Measurements from ENCODE around the gene APLP2.

Gene APLP2

GRCh38 chr11:130109386-130109785 is 39.7 kb downstream of the APLP2 start:
- H3K4me3 ChIP-seq (ENCODE audit: low read depth, low read length), result no peak overlapping the region
- no peak for TF ChIP-seq MYC (IDR thresholded peaks at IDR 0.05; ENCODE audit: low read depth, low read length)
- TF ChIP-seq, protein P1, sequence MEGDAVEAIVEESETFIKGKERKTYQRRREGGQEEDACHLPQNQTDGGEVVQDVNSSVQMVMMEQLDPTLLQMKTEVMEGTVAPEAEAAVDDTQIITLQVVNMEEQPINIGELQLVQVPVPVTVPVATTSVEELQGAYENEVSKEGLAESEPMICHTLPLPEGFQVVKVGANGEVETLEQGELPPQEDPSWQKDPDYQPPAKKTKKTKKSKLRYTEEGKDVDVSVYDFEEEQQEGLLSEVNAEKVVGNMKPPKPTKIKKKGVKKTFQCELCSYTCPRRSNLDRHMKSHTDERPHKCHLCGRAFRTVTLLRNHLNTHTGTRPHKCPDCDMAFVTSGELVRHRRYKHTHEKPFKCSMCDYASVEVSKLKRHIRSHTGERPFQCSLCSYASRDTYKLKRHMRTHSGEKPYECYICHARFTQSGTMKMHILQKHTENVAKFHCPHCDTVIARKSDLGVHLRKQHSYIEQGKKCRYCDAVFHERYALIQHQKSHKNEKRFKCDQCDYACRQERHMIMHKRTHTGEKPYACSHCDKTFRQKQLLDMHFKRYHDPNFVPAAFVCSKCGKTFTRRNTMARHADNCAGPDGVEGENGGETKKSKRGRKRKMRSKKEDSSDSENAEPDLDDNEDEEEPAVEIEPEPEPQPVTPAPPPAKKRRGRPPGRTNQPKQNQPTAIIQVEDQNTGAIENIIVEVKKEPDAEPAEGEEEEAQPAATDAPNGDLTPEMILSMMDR (IDR thresholded peaks at IDR 0.05; ENCODE audit: low read depth, low read length), result no peak
- no peak for TF ChIP-seq POLR2A (IDR thresholded peaks at IDR 0.05; ENCODE audit: extremely low read depth, insufficient read length)
- TF ChIP-seq, protein P2, sequence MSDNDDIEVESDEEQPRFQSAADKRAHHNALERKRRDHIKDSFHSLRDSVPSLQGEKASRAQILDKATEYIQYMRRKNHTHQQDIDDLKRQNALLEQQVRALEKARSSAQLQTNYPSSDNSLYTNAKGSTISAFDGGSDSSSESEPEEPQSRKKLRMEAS (IDR thresholded peaks at IDR 0.05; ENCODE audit: low read depth, low read length), result no peak
- no peak for DNase-seq (ENCODE audit: low read depth)

- no peak for DNase-seq (ENCODE audit: low read depth)
- TF ChIP-seq MYC (IDR thresholded peaks at IDR 0.05; ENCODE audit: low read depth, low read length) (no peak), POLR2A (IDR thresholded peaks at IDR 0.05; ENCODE audit: extremely low read depth, insufficient read length) (no peak)
- TF ChIP-seq, protein P1 (IDR thresholded peaks at IDR 0.05; ENCODE audit: low read depth, low read length), result no peak
- TF ChIP-seq, protein P2 (IDR thresholded peaks at IDR 0.05; ENCODE audit: low read depth, low read length), result no peak
These were observed 40.8 kb downstream of the APLP2 start for GRCh38 chr11:130110339-130111108.

DNA sequence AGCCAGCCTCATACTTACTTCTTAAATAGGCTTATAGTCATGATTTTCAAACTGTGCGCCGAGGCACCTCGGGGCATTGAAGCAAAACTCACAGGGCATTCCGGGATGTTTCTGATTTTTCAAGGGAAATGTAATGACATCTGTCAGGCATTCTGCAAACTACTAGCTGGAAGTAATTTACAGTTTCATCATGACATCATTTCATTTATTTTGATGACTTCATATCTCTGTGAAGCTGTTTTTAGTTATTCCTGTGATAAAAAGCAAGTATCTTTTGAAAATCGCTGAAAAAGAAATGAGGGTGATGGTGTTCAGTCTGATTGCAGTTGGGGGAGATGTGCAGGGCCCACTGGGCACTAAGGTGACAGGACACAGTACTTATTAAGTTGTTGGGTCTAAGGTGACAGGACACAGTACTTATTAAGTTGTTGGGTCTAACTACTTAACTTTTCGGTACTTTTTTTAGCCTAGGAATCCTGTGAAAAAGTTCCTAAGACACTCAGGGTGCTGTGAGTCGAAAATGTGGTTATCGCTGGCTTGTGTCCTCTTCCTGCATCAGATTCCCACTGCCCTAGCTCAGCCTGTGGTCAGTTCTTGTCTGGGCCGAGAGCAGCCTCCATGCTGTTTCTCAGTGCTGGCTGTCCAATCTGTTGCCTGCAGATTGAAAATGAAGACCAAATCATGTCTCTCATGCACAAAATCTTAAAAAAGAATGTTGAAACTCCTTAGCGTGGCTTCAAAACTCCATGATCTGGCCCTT is 42.6 kb downstream of the APLP2 start:
- DNase-seq (ENCODE audit: low read depth), result no peak
- no peak overlapping the region for H3K4me3 ChIP-seq (ENCODE audit: low read depth, low read length)
- TF ChIP-seq, protein P1 (IDR thresholded peaks at IDR 0.05; ENCODE audit: low read depth, low read length), result no peak
- TF ChIP-seq POLR2A (IDR thresholded peaks at IDR 0.05; ENCODE audit: extremely low read depth, insufficient read length) (no peak), MYC (IDR thresholded peaks at IDR 0.05; ENCODE audit: low read depth, low read length) (no peak)
- TF ChIP-seq, protein P2 (IDR thresholded peaks at IDR 0.05; ENCODE audit: low read depth, low read length), result no peak

More at GRCh38 chr11:130110339-130111108, 40.8 kb downstream of the APLP2 start:
- H3K4me3 ChIP-seq (ENCODE audit: low read depth, low read length), result no peak overlapping the region

DNA sequence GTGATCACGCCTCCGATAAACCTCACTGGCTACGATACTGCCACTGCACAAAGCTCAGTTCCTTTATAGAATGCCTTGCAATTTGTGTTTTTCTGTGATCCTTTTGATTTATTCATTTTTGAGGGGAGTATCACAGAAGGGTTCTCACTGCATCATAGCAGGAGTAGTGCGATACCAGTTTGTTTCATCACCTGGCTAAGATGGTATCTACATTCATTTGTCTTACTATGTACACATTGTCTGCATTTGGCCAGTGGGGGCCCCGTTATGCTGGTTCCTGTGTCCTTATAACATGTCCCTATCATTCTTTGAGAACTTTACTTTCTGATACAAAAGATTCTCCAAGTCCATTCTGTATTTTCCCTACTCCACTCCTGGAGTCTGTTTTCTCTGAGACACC is 44.6 kb downstream of the APLP2 start:
- no peak for DNase-seq (ENCODE audit: low read depth)
- TF ChIP-seq MYC (IDR thresholded peaks at IDR 0.05; ENCODE audit: low read depth, low read length), result no peak
- TF ChIP-seq, protein P2 (IDR thresholded peaks at IDR 0.05; ENCODE audit: low read depth, low read length), result no peak
- no peak for TF ChIP-seq POLR2A (IDR thresholded peaks at IDR 0.05; ENCODE audit: extremely low read depth, insufficient read length)
- TF ChIP-seq, protein P1 (IDR thresholded peaks at IDR 0.05; ENCODE audit: low read depth, low read length), result no peak
- no peak overlapping the region for H3K4me3 ChIP-seq (ENCODE audit: low read depth, low read length)

DNA sequence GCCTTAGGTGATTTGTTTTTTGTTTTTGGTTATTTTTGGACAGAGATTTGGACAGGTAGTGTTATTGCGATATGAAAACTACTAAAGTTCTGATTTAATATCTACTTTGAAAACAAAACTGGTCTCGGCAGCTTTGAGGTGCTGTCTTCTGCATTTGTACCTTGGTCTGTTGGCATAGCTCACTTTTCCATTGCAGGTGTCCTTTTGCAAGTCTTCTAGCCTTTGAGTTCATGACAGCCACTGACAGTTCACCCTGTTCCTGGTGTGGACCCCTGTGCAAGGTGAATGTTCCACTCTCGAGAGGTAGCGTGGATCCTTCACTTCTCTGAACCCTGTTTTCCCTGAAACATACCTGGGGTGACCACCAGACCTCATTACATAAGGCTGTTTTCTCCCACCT is 45.0 kb downstream of the APLP2 start:
- DNase-seq (ENCODE audit: low read depth), result no peak
- TF ChIP-seq POLR2A (IDR thresholded peaks at IDR 0.05; ENCODE audit: extremely low read depth, insufficient read length) (no peak), MYC (IDR thresholded peaks at IDR 0.05; ENCODE audit: low read depth, low read length) (no peak)
- TF ChIP-seq, protein P1 (IDR thresholded peaks at IDR 0.05; ENCODE audit: low read depth, low read length), result no peak
- TF ChIP-seq, protein P2 (IDR thresholded peaks at IDR 0.05; ENCODE audit: low read depth, low read length), result no peak
- no peak overlapping the region for H3K4me3 ChIP-seq (ENCODE audit: low read depth, low read length)
